Measurements from ENCODE around the gene CDH26. TPM values are rescaled to one million over a fixed set of nuclear protein-coding genes. Genes with fewer than 3 reads are reported as not detected.

Gene CDH26
- total and polyA plus RNA-seq, 2 experiments from 2014 or later, result 2.0 TPM

DNA sequence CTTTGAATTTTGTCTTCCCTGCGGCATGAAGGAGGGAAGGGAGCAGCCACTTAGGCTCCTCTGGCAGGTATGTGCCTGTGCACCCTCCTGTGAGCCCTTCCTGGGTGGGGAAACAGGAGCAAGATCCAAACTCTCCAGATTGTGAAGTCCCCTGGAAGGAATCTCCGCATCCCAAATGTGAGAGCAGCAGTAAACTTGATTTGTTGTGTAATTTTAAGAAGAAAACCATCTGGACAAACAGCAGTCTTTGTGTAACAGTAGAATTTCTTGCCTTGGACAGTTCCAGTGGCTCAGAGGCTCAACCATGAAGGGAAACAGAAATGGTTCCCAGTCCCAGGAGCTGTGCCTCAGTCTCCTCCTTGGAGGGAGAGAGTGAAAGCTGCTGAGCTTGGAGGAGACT, 39.7 kb downstream of the CDH26 start:
- Mint-ChIP-seq H3K4me1 (peaks cover 27% of the 10 kb centered on the region), H3K4me3 (no peak overlapping the region), H3K9me3 (no peaks in the 10 kb centered on the region), H3K27me3 (ENCODE audit: insufficient read depth, low read depth, poor library complexity) (peaks cover 9% of the 10 kb centered on the region), H3K36me3 (ENCODE audit: low read depth) (no peaks in the 10 kb centered on the region), H3K27ac (no peak overlapping the region)
- Histone ChIP-seq H3K36me3 (ENCODE audit: insufficient read depth) (no peaks in the 10 kb centered on the region), H3K27me3 (ENCODE audit: insufficient read depth) (no peaks in the 10 kb centered on the region), H3F3A (replicated peaks; ENCODE audit: low read depth) (0 out of 2 replicates have a peak, but pooled peaks cover 3% of the 10 kb centered on the region), H2AFZ (no peak overlapping the region), H3K9me2 (ENCODE audit: insufficient read depth) (no peaks in the 10 kb centered on the region), H3K79me2 (replicated peaks; ENCODE audit: insufficient read depth) (no peaks in the 10 kb centered on the region), H3K4me2 (no peak overlapping the region), H3K27ac (ENCODE audit: low read depth) (no peak overlapping the region), H3K4me1 (ENCODE audit: insufficient read depth) (peaks cover 7% of the 10 kb centered on the region), H3K4me3 (no peak overlapping the region), H4K20me1 (replicated peaks; ENCODE audit: insufficient read depth) (no peaks in the 10 kb centered on the region)
- no peak for TF ChIP-seq CREB1 (CRISPR knock-in tag; IDR thresholded peaks at IDR 0.05; ENCODE audit: low read depth)
- TF ChIP-seq, protein P1, sequence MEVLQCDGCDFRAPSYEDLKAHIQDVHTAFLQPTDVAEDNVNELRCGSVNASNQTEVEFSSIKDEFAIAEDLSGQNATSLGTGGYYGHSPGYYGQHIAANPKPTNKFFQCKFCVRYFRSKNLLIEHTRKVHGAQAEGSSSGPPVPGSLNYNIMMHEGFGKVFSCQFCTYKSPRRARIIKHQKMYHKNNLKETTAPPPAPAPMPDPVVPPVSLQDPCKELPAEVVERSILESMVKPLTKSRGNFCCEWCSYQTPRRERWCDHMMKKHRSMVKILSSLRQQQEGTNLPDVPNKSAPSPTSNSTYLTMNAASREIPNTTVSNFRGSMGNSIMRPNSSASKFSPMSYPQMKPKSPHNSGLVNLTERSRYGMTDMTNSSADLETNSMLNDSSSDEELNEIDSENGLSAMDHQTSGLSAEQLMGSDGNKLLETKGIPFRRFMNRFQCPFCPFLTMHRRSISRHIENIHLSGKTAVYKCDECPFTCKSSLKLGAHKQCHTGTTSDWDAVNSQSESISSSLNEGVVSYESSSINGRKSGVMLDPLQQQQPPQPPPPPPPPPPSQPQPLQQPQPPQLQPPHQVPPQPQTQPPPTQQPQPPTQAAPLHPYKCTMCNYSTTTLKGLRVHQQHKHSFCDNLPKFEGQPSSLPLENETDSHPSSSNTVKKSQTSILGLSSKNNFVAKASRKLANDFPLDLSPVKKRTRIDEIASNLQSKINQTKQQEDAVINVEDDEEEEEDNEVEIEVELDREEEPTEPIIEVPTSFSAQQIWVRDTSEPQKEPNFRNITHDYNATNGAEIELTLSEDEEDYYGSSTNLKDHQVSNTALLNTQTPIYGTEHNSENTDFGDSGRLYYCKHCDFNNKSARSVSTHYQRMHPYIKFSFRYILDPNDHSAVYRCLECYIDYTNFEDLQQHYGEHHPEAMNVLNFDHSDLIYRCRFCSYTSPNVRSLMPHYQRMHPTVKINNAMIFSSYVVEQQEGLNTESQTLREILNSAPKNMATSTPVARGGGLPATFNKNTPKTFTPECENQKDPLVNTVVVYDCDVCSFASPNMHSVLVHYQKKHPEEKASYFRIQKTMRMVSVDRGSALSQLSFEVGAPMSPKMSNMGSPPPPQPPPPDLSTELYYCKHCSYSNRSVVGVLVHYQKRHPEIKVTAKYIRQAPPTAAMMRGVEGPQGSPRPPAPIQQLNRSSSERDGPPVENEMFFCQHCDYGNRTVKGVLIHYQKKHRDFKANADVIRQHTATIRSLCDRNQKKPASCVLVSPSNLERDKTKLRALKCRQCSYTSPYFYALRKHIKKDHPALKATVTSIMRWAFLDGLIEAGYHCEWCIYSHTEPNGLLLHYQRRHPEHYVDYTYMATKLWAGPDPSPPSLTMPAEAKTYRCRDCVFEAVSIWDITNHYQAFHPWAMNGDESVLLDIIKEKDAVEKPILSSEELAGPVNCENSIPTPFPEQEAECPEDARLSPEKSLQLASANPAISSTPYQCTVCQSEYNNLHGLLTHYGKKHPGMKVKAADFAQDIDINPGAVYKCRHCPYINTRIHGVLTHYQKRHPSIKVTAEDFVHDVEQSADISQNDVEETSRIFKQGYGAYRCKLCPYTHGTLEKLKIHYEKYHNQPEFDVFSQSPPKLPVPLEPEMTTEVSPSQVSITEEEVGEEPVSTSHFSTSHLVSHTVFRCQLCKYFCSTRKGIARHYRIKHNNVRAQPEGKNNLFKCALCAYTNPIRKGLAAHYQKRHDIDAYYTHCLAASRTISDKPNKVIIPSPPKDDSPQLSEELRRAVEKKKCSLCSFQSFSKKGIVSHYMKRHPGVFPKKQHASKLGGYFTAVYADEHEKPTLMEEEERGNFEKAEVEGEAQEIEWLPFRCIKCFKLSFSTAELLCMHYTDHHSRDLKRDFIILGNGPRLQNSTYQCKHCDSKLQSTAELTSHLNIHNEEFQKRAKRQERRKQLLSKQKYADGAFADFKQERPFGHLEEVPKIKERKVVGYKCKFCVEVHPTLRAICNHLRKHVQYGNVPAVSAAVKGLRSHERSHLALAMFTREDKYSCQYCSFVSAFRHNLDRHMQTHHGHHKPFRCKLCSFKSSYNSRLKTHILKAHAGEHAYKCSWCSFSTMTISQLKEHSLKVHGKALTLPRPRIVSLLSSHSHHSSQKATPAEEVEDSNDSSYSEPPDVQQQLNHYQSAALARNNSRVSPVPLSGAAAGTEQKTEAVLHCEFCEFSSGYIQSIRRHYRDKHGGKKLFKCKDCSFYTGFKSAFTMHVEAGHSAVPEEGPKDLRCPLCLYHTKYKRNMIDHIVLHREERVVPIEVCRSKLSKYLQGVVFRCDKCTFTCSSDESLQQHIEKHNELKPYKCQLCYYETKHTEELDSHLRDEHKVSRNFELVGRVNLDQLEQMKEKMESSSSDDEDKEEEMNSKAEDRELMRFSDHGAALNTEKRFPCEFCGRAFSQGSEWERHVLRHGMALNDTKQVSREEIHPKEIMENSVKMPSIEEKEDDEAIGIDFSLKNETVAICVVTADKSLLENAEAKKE (CRISPR knock-in tag; IDR thresholded peaks at IDR 0.05), result no peak
- TF ChIP-seq ZNF331 (CRISPR knock-in tag; IDR thresholded peaks at IDR 0.05; ENCODE audit: low read depth), result no peak
- TF ChIP-seq NANOG (IDR thresholded peaks at IDR 0.05; ENCODE audit: borderline replicate concordance), result no peak
- no peak for DNase-seq (ENCODE audit: low spot score)
- no peak for ATAC-seq

DNA sequence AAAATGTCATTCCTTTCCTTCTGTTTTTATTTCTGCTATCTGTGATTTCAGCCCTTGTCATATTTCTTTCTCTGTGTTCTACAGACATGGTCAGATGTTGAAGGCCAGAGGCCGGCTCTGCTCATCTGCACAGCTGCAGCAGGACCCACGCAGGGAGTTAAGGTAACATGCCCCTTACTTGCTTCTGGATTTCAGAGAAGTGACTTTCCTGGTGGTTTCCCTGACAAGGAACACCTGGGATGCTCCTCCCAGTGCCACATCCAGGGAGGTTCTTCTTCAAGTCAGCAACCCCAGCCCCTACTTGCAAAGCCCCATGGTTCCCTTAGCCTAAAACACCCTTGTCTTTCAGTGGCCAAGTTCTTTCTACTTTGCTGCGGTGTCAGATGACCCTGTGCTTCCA, 41.3 kb downstream of the CDH26 start:
- no peaks in the 10 kb centered on the region for H3K9me2 ChIP-seq (ENCODE audit: insufficient read depth)
- 0 out of 2 replicates have a peak, but pooled peaks cover 3% of the 10 kb centered on the region for H3F3A ChIP-seq (replicated peaks; ENCODE audit: low read depth)
- H3K27me3 ChIP-seq (ENCODE audit: insufficient read depth), result no peaks in the 10 kb centered on the region
- H3K4me2 ChIP-seq, result no peak overlapping the region
- Mint-ChIP-seq H3K4me1 (peaks cover 17% of the 10 kb centered on the region), H3K9me3 (no peaks in the 10 kb centered on the region), H3K27me3 (ENCODE audit: insufficient read depth, low read depth, poor library complexity) (peaks cover 9% of the 10 kb centered on the region), H3K27ac (no peak overlapping the region), H3K4me3 (no peak overlapping the region), H3K36me3 (ENCODE audit: low read depth) (no peaks in the 10 kb centered on the region)
- H2AFZ ChIP-seq, result no peak overlapping the region
- peaks cover 6% of the 10 kb centered on the region for H3K4me1 ChIP-seq (ENCODE audit: insufficient read depth)
- H3K27ac ChIP-seq (ENCODE audit: low read depth), result no peak overlapping the region
- no peaks in the 10 kb centered on the region for H4K20me1 ChIP-seq (replicated peaks; ENCODE audit: insufficient read depth)
- no peak for DNase-seq (ENCODE audit: low spot score)
- no peak for ATAC-seq
- H3K36me3 ChIP-seq (ENCODE audit: insufficient read depth), result no peaks in the 10 kb centered on the region
- H3K79me2 ChIP-seq (replicated peaks; ENCODE audit: insufficient read depth), result no peaks in the 10 kb centered on the region
- no peak overlapping the region for H3K4me3 ChIP-seq
- TF ChIP-seq, protein P2, sequence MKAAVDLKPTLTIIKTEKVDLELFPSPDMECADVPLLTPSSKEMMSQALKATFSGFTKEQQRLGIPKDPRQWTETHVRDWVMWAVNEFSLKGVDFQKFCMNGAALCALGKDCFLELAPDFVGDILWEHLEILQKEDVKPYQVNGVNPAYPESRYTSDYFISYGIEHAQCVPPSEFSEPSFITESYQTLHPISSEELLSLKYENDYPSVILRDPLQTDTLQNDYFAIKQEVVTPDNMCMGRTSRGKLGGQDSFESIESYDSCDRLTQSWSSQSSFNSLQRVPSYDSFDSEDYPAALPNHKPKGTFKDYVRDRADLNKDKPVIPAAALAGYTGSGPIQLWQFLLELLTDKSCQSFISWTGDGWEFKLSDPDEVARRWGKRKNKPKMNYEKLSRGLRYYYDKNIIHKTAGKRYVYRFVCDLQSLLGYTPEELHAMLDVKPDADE (IDR thresholded peaks at IDR 0.05), result no peak
- TF ChIP-seq, protein P1 (CRISPR knock-in tag; IDR thresholded peaks at IDR 0.05), result no peak
- no peak for TF ChIP-seq NANOG (IDR thresholded peaks at IDR 0.05; ENCODE audit: borderline replicate concordance)
